ENCODE results near the gene HPSE2.

The HPSE2 gene

GRCh38 chr10:98430427-98430826 is 805.2 kb downstream of the HPSE2 start:
- Histone ChIP-seq H3K4me1 (ENCODE audit: control insufficient read depth, insufficient read depth, low read length) (no peaks in the 10 kb centered on the region), H3K27ac (ENCODE audit: low read length) (no peak overlapping the region), H3K27me3 (ENCODE audit: control insufficient read depth, insufficient read depth, low read length) (no peaks in the 10 kb centered on the region), H3K9me3 (ENCODE audit: control insufficient read depth, insufficient read depth, low read length) (no peaks in the 10 kb centered on the region), H3K4me3 (ENCODE audit: low read length) (no peak overlapping the region), H3K36me3 (ENCODE audit: control insufficient read depth, insufficient read depth, low read length) (peaks cover 3% of the 10 kb centered on the region)
- DNase-seq (ENCODE audit: low read depth, low spot score) = no peak
- no CpG with 5 or more reads among the region's 8 CpGs for WGBS (ENCODE audit: insufficient coverage, insufficient read length)

GRCh38 chr10:98429320-98430072 is 806.2 kb downstream of the HPSE2 start:
- H3K36me3 ChIP-seq (ENCODE audit: control insufficient read depth, insufficient read depth, low read length) = peaks cover 3% of the 10 kb centered on the region
- no CpG with 5 or more reads among the region's 22 CpGs for WGBS (ENCODE audit: insufficient coverage, insufficient read length)

GRCh38 chr10:98427011-98427515 is 808.6 kb downstream of the HPSE2 start:
- DNase-seq (ENCODE audit: low read depth, low spot score) = no peak
- Histone ChIP-seq H3K36me3 (ENCODE audit: control insufficient read depth, insufficient read depth, low read length) (peaks cover 3% of the 10 kb centered on the region; the same call in 1 of the 2 replicates), H3K4me1 (ENCODE audit: control insufficient read depth, insufficient read depth, low read length) (no peaks in the 10 kb centered on the region), H3K27ac (ENCODE audit: low read length) (no peak overlapping the region), H3K4me3 (ENCODE audit: low read length) (no peak overlapping the region), H3K9me3 (ENCODE audit: control insufficient read depth, insufficient read depth, low read length) (no peaks in the 10 kb centered on the region), H3K27me3 (ENCODE audit: control insufficient read depth, insufficient read depth, low read length) (no peaks in the 10 kb centered on the region)
- WGBS (ENCODE audit: insufficient coverage, insufficient read length) = no CpG with 5 or more reads among the region's 7 CpGs

More at GRCh38 chr10:98429320-98430072, 806.2 kb downstream of the HPSE2 start:
- no peaks in the 10 kb centered on the region for H3K9me3 ChIP-seq (ENCODE audit: control insufficient read depth, insufficient read depth, low read length)
- no peak overlapping the region for H3K4me3 ChIP-seq (ENCODE audit: low read length)
- DNase-seq (ENCODE audit: low read depth, low spot score) = no peak
- no peaks in the 10 kb centered on the region for H3K4me1 ChIP-seq (ENCODE audit: control insufficient read depth, insufficient read depth, low read length)
- no peaks in the 10 kb centered on the region for H3K27me3 ChIP-seq (ENCODE audit: control insufficient read depth, insufficient read depth, low read length)
- H3K27ac ChIP-seq (ENCODE audit: low read length) = no peak overlapping the region

GRCh38 chr10:98425511-98426352 is 809.9 kb downstream of the HPSE2 start:
- WGBS (ENCODE audit: insufficient coverage, insufficient read length) = no CpG with 5 or more reads among the region's 21 CpGs
- Histone ChIP-seq H3K36me3 (ENCODE audit: control insufficient read depth, insufficient read depth, low read length) (peaks cover 3% of the 10 kb centered on the region; the same call in 1 of the 2 replicates), H3K27ac (ENCODE audit: low read length) (no peak overlapping the region), H3K4me1 (ENCODE audit: control insufficient read depth, insufficient read depth, low read length) (no peaks in the 10 kb centered on the region), H3K27me3 (ENCODE audit: control insufficient read depth, insufficient read depth, low read length) (no peaks in the 10 kb centered on the region), H3K4me3 (ENCODE audit: low read length) (no peak overlapping the region), H3K9me3 (ENCODE audit: control insufficient read depth, insufficient read depth, low read length) (no peaks in the 10 kb centered on the region)
- DNase-seq (ENCODE audit: low read depth, low spot score) = no peak

GRCh38 chr10:98424295-98425254 is 811.1 kb downstream of the HPSE2 start:
- H3K27ac ChIP-seq (ENCODE audit: low read length) = no peak overlapping the region
- no peaks in the 10 kb centered on the region for H3K9me3 ChIP-seq (ENCODE audit: control insufficient read depth, insufficient read depth, low read length)
- no peaks in the 10 kb centered on the region for H3K27me3 ChIP-seq (ENCODE audit: control insufficient read depth, insufficient read depth, low read length)
- no peaks in the 10 kb centered on the region for H3K4me1 ChIP-seq (ENCODE audit: control insufficient read depth, insufficient read depth, low read length)
- no peaks in the 10 kb centered on the region; the same call in 1 of the 2 replicates for H3K36me3 ChIP-seq (ENCODE audit: control insufficient read depth, insufficient read depth, low read length)
- no peak for DNase-seq (ENCODE audit: low read depth, low spot score)
- no CpG with 5 or more reads among the region's 23 CpGs for WGBS (ENCODE audit: insufficient coverage, insufficient read length)
- no peak overlapping the region for H3K4me3 ChIP-seq (ENCODE audit: low read length)

- no CpG with 5 or more reads among the region's 9 CpGs for WGBS (ENCODE audit: insufficient coverage, insufficient read length)
- no peak overlapping the region for H3K27ac ChIP-seq (ENCODE audit: low read length)
- DNase-seq (ENCODE audit: low read depth, low spot score) = no peak
These were observed 811.9 kb downstream of the HPSE2 start for GRCh38 chr10:98423691-98424120.

GRCh38 chr10:98422182-98422581 is 813.5 kb downstream of the HPSE2 start:
- Histone ChIP-seq H3K27ac (ENCODE audit: low read length) (no peak overlapping the region), H3K27me3 (ENCODE audit: control insufficient read depth, insufficient read depth, low read length) (no peaks in the 10 kb centered on the region), H3K36me3 (ENCODE audit: control insufficient read depth, insufficient read depth, low read length) (no peaks in the 10 kb centered on the region; the same call in 1 of the 2 replicates), H3K4me3 (ENCODE audit: low read length) (no peak overlapping the region), H3K9me3 (ENCODE audit: control insufficient read depth, insufficient read depth, low read length) (no peaks in the 10 kb centered on the region), H3K4me1 (ENCODE audit: control insufficient read depth, insufficient read depth, low read length) (no peaks in the 10 kb centered on the region)
- DNase-seq (ENCODE audit: low read depth, low spot score) = no peak
- no CpG with 5 or more reads among the region's 10 CpGs for WGBS (ENCODE audit: insufficient coverage, insufficient read length)

More at GRCh38 chr10:98423691-98424120, 811.9 kb downstream of the HPSE2 start:
- H3K4me3 ChIP-seq (ENCODE audit: low read length) = no peak overlapping the region
- H3K4me1 ChIP-seq (ENCODE audit: control insufficient read depth, insufficient read depth, low read length) = no peaks in the 10 kb centered on the region
- no peaks in the 10 kb centered on the region for H3K27me3 ChIP-seq (ENCODE audit: control insufficient read depth, insufficient read depth, low read length)
- H3K9me3 ChIP-seq (ENCODE audit: control insufficient read depth, insufficient read depth, low read length) = no peaks in the 10 kb centered on the region
- H3K36me3 ChIP-seq (ENCODE audit: control insufficient read depth, insufficient read depth, low read length) = no peaks in the 10 kb centered on the region; the same call in 1 of the 2 replicates

GRCh38 chr10:98420786-98421185 is 814.9 kb downstream of the HPSE2 start:
- no peaks in the 10 kb centered on the region for H3K9me3 ChIP-seq (ENCODE audit: control insufficient read depth, insufficient read depth, low read length)
- no peaks in the 10 kb centered on the region for H3K4me1 ChIP-seq (ENCODE audit: control insufficient read depth, insufficient read depth, low read length)
- no peak overlapping the region for H3K27ac ChIP-seq (ENCODE audit: low read length)
- H3K4me3 ChIP-seq (ENCODE audit: low read length) = no peak overlapping the region
- no peak for DNase-seq (ENCODE audit: low read depth, low spot score)
- WGBS (ENCODE audit: insufficient coverage, insufficient read length) = no CpG with 5 or more reads among the region's 9 CpGs
- no peaks in the 10 kb centered on the region; the same call in 1 of the 2 replicates for H3K36me3 ChIP-seq (ENCODE audit: control insufficient read depth, insufficient read depth, low read length)
- no peaks in the 10 kb centered on the region for H3K27me3 ChIP-seq (ENCODE audit: control insufficient read depth, insufficient read depth, low read length)

GRCh38 chr10:98419469-98420261 is 816.0 kb downstream of the HPSE2 start:
- WGBS (ENCODE audit: insufficient coverage, insufficient read length) = no CpG with 5 or more reads among the region's 17 CpGs
- no peak overlapping the region for H3K4me3 ChIP-seq (ENCODE audit: low read length)
- H3K27me3 ChIP-seq (ENCODE audit: control insufficient read depth, insufficient read depth, low read length) = no peaks in the 10 kb centered on the region
- DNase-seq (ENCODE audit: low read depth, low spot score) = no peak
- H3K36me3 ChIP-seq (ENCODE audit: control insufficient read depth, insufficient read depth, low read length) = no peaks in the 10 kb centered on the region; the same call in 1 of the 2 replicates
- no peak overlapping the region for H3K27ac ChIP-seq (ENCODE audit: low read length)
- no peaks in the 10 kb centered on the region for H3K9me3 ChIP-seq (ENCODE audit: control insufficient read depth, insufficient read depth, low read length)
- 0 out of 2 replicates have a peak, but pooled peaks cover 3% of the 10 kb centered on the region for H3K4me1 ChIP-seq (ENCODE audit: control insufficient read depth, insufficient read depth, low read length)
